Mononuclear cell (primary cell): ENCODE measurements around the gene NRAS. TPM values are rescaled to one million over a fixed set of nuclear protein-coding genes. Genes with fewer than 3 reads are reported as not detected.

Experiments
- H3K27me3 ChIP-seq: 2 replicates; pipeline ENCODE4 v1.6.0; 2011; ENCODE audit warnings: low read length, control low read depth; ENCODE audit not compliant: insufficient read depth
- H3K4me1 ChIP-seq: 2 replicates; pipeline ENCODE4 v1.5.1; 2011; ENCODE audit warnings: mild to moderate bottlenecking, low read length, control low read depth; ENCODE audit not compliant: insufficient read depth
- H3K4me3 ChIP-seq: 2 replicates; pipeline ENCODE4 v1.5.1; 2011; ENCODE audit warnings: mild to moderate bottlenecking, low read length, moderate library complexity
- H3K9me3 ChIP-seq: 2 replicates; pipeline ENCODE4 v1.5.1; 2011; ENCODE audit warnings: low read depth, mild to moderate bottlenecking, control low read depth, low read length
- total RNA-seq: library from RNA; depleted of rRNA; stranded (reverse); fragments of >200 nt; gene quantifications from one replicate; pipeline ENCODE4 v1.2.3, GENCODE V29; 2012

NRAS gene
- total RNA-seq, 1 donor = 77.6 TPM

- Histone ChIP-seq H3K9me3 (no peaks in the 10 kb centered on the region), H3K4me1 (peaks cover 11% of the 10 kb centered on the region), H3K27me3 (peaks cover 16% of the 10 kb centered on the region), H3K4me3 (no peak overlapping the region)
Measured at GRCh38 chr1:114671011-114671938, 45.3 kb downstream of the NRAS start.

- Histone ChIP-seq H3K9me3 (no peaks in the 10 kb centered on the region), H3K4me3 (peak overlapping the region; percentile 57), H3K27me3 (peaks cover 16% of the 10 kb centered on the region), H3K4me1 (peaks cover 11% of the 10 kb centered on the region)
Measured at GRCh38 chr1:114670083-114671010, 46.2 kb downstream of the NRAS start.

- H3K4me1 ChIP-seq = peaks cover 11% of the 10 kb centered on the region
- peaks cover 16% of the 10 kb centered on the region for H3K27me3 ChIP-seq
- peak within 1 kb of the TSS; percentile 57 for H3K4me3 ChIP-seq
- H3K9me3 ChIP-seq = no peaks in the 10 kb centered on the region
Measured at GRCh38 chr1:114669562-114670082, 46.9 kb downstream of the NRAS start, which contains the start of gene DENND2C. Gene DENND2C, minus strand, starts transcription at chr1:114670049. Its CDS starts 44,065 bp downstream, at chr1:114625984.

- H3K4me1 ChIP-seq = peaks cover 11% of the 10 kb centered on the region
- H3K27me3 ChIP-seq = peaks cover 16% of the 10 kb centered on the region
- H3K9me3 ChIP-seq = no peaks in the 10 kb centered on the region
- H3K4me3 ChIP-seq = peak overlapping the region; percentile 57
Measured at GRCh38 chr1:114668784-114669561, 47.6 kb downstream of the NRAS start.

DNA sequence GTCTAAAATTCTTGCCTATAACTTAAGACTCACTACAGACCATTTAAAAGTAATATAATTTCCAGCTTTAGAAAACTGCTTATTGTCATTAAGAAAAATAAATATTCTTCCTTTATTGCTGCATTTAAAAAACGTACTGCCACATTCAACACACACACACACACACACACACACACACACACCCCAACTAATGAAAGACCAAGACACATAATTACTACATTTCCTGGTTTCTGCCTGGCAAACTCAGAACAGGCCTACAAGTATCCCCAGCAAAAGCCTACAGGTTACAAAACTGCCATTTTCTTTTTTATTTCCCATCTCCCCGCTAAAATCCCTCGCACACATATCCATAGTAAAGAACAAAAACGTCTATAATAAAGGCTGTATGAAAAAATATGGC, 48.2 kb downstream of the NRAS start:
- Histone ChIP-seq H3K9me3 (no peaks in the 10 kb centered on the region), H3K4me1 (peaks cover 11% of the 10 kb centered on the region), H3K4me3 (no peak overlapping the region), H3K27me3 (peaks cover 16% of the 10 kb centered on the region)

DNA sequence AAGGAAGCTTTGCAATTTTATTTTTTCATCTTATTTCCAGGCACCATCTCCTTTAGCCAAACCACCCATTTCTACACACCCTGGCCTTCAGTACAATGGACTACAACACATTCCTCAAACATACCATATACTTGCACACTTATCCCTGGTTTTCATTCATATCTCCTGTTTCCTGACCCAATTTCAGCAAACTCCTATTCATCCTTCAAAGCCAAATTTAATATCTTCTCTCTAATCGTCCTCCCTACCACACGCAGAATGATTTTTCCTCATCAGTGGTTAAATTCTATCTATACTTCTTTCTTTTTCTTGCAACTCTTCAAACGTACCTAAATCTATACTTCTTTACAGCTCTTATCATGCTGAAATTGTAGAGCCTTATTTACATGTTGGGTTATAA, 49.6 kb downstream of the NRAS start:
- Histone ChIP-seq H3K9me3 (no peaks in the 10 kb centered on the region), H3K4me3 (no peak overlapping the region), H3K27me3 (peaks cover 14% of the 10 kb centered on the region), H3K4me1 (peaks cover 11% of the 10 kb centered on the region)

- Histone ChIP-seq H3K27me3 (peaks cover 6% of the 10 kb centered on the region), H3K4me3 (no peak overlapping the region), H3K4me1 (no peaks in the 10 kb centered on the region)
Measured at GRCh38 chr1:114660238-114660637, 56.3 kb downstream of the NRAS start.

More at GRCh38 chr1:114660238-114660637, 56.3 kb downstream of the NRAS start:
- H3K9me3 ChIP-seq = no peaks in the 10 kb centered on the region

Other genes with a start within 250 kb of the NRAS start
- 66.4 TPM for gene TRIM33, start 205.6 kb downstream of the NRAS start, total RNA-seq
- 91.3 TPM for gene BCAS2, start 135.2 kb downstream of the NRAS start, total RNA-seq
- 2.8 TPM for gene DENND2C, start 46.7 kb downstream of the NRAS start, total RNA-seq
- not detected for gene AMPD1, start 21.2 kb downstream of the NRAS start, total RNA-seq
- 921 TPM for gene CSDE1, start 41.2 kb upstream of the NRAS start, total RNA-seq
- gene SIKE1, start 63.9 kb upstream of the NRAS start, total RNA-seq = 38.6 TPM
- not detected for gene SYCP1, start 138.1 kb upstream of the NRAS start, total RNA-seq